ENCODE data around the gene SUPT16H.

The SUPT16H gene

DNA sequence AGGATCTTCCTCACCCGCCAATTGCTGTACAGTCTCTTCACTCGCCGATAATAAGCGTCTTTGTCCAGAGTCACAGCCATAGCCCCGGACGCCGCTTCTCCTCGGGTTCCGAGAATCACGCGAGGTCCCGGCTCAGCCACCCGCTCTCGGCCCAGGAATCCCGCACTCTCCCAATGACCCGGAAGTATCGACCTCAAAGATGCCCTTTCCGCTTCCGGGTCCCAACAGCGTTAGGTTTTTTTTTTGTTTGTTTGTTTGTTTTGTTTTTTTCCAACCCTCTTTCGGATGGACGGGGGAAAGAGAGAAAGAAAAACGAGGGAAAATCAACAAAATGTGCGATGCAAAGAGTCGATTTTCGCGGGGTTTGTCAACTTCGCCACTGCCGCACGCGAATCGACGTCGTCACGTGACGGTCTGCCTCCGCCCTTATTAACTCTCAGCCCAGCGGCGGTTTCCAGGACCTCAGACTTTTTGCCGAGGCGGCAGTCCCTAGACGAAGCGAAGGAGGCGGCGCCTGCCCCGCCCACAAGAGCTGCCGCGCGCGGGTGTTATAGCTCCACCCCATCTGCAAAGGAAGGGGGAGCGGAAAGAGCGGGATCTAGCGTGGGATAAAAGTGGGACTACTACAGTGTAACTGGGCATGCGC, at the start of gene SUPT16H:
SUPT16H (minus strand) TSS at position 172 of the 646 bp plus-strand sequence; CDS start at position 80, 92 bp downstream.
- ChIA-PET POLR2A (interaction anchor here (0.6 to 1.2 kb wide), 3 partner anchors 12 to 1012 kb away, joined by 3 read pairs; partner anchors contain the start of gene METTL3), CTCF (no interaction called here)
- H3K4me3 ChIP-seq (ENCODE audit: low read depth, low read length) = peak within 1 kb of the TSS; percentile 92
- peak; percentile 83 for DNase-seq (ENCODE audit: low read depth, low spot score)
- TF ChIP-seq, protein P1, sequence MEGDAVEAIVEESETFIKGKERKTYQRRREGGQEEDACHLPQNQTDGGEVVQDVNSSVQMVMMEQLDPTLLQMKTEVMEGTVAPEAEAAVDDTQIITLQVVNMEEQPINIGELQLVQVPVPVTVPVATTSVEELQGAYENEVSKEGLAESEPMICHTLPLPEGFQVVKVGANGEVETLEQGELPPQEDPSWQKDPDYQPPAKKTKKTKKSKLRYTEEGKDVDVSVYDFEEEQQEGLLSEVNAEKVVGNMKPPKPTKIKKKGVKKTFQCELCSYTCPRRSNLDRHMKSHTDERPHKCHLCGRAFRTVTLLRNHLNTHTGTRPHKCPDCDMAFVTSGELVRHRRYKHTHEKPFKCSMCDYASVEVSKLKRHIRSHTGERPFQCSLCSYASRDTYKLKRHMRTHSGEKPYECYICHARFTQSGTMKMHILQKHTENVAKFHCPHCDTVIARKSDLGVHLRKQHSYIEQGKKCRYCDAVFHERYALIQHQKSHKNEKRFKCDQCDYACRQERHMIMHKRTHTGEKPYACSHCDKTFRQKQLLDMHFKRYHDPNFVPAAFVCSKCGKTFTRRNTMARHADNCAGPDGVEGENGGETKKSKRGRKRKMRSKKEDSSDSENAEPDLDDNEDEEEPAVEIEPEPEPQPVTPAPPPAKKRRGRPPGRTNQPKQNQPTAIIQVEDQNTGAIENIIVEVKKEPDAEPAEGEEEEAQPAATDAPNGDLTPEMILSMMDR (IDR thresholded peaks at IDR 0.05; ENCODE audit: insufficient read depth, low read length, missing control alignments) = no peak

DNA sequence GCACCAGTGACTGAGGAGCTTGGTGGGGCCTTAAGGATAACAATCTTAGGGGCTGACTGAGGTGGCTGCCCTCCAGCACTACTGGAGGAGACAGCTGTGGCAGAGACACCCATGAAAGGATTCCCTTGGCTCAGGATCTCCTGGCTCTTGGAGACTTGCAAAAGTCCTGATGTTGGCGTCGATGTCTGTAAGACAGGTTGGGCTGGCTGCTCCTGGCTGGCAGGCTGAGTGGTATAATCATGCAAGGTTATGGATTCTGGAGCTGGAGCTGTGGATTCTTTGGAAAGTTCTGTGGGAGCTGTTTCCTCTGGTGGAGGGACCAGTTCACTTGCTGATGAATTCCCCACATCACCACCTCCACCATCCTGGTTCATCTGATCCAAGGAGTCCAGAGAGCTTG, 47.3 kb upstream of the SUPT16H start:
- CTCF ChIA-PET = interaction anchor here (1.4 to 2.6 kb wide), 3 partner anchors 25 to 126 kb away, joined by 3 to 10 read pairs (median 5); partner anchors contain the start of gene CHD8
- H3K4me3 ChIP-seq (ENCODE audit: low read depth, low read length) = no peak overlapping the region
- POLR2A ChIA-PET = interaction anchor here (0.5 kb wide), 1 partner anchor 12 kb away, joined by 3 read pairs; no protein-coding TSS in a partner anchor
- no peak for DNase-seq (ENCODE audit: low read depth, low spot score)
- TF ChIP-seq, protein P1 (IDR thresholded peaks at IDR 0.05; ENCODE audit: insufficient read depth, low read length, missing control alignments) = no peak

DNA sequence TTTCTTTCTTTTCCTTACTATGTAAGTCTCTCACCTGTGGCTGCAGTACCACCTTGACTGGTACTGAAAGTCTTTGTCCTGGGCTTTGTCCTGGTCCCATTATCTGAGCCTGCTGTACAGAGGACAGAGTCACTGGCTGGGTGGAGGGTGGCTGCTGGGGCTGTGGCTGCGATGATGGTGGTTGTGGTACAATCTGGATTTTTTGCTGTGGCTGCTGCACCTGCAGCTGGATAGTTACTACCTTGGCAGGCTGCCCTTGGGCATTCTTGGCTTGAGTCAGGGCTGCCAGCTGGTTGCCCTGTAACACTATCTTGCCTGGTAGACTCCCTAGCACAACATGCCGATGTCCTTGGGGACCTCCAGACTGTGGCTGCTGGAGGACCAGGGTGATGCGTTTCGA, 45.1 kb upstream of the SUPT16H start:
- ChIA-PET CTCF (interaction anchor here (2.6 kb wide), 1 partner anchor 27 kb away, joined by 10 read pairs; the partner anchor contains the start of gene CHD8), POLR2A (no interaction called here)
- DNase-seq (ENCODE audit: low read depth, low spot score) = no peak
- TF ChIP-seq, protein P1 (IDR thresholded peaks at IDR 0.05; ENCODE audit: insufficient read depth, low read length, missing control alignments) = no peak
- no peak overlapping the region for H3K4me3 ChIP-seq (ENCODE audit: low read depth, low read length)

DNA sequence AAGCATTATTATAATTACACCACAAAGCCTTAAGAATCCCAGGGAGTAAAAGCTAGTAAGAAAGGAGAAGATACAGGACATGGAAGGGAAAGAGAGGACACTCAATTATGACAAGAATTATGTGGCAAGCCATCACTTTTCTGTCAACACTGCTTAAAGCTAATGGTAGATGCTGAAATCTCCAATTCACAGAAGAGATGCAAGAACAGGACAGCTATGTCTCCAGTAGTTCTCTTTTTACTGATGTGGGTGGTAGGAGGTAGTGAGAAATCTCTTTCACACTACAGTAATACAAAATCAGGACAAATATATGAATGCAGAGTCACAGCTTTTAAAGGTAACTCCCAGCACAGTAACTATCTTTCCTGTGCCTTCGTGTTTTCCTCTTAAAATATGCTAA, 42.9 kb upstream of the SUPT16H start:
- DNase-seq (ENCODE audit: low read depth, low spot score) = no peak
- ChIA-PET POLR2A (no interaction called here), CTCF (no interaction called here)
- TF ChIP-seq, protein P1 (IDR thresholded peaks at IDR 0.05; ENCODE audit: insufficient read depth, low read length, missing control alignments) = no peak
- no peak overlapping the region for H3K4me3 ChIP-seq (ENCODE audit: low read depth, low read length)

DNA sequence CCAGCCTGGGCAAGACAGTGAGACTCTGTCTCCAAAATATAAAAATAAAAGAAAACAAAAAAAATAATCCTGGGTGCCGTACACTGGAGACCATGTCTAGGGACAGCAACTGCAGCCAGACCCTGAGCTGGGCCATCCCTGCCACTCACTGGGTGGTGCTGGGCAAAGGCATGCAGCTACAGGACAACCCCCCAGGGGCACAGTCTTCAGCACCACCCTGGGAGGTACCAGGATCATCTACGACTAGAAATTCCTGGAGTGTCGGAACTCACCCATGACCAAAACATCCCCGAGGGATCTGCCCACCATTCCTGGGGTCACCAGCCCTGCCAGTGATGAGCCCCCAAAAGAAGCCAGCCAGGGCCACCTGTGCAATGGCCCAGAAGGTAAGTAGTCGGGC, 35.7 kb upstream of the SUPT16H start:
- H3K4me3 ChIP-seq (ENCODE audit: low read depth, low read length) = no peak overlapping the region
- ChIA-PET POLR2A (no interaction called here), CTCF (no interaction called here)
- no peak for DNase-seq (ENCODE audit: low read depth, low spot score)
- TF ChIP-seq, protein P1 (IDR thresholded peaks at IDR 0.05; ENCODE audit: insufficient read depth, low read length, missing control alignments) = no peak

DNA sequence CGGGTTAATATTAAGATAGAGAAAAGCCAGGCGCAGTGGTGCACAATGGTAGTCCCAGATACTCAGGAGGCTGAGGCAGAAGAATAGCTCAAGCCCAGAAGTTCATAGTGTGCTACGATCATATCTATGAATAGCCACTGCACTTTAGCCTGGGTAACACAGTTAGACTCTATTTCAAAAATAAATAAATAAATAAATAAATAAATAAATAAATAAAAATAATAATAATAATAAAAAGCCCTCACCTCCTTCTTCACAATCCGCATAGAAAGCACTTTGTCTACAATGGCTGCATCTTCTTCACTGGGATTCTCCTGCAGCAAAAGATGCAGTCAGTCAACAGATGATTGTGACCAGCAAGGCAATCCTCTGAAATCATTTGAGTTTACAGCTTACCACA, 31.5 kb upstream of the SUPT16H start:
- ChIA-PET POLR2A (no interaction called here), CTCF (interaction anchor here (1.4 kb wide), 1 partner anchor 141 kb away, joined by 3 read pairs; no protein-coding TSS in a partner anchor)
- no peak for DNase-seq (ENCODE audit: low read depth, low spot score)
- no peak overlapping the region for H3K4me3 ChIP-seq (ENCODE audit: low read depth, low read length)
- TF ChIP-seq, protein P1 (IDR thresholded peaks at IDR 0.05; ENCODE audit: insufficient read depth, low read length, missing control alignments) = no peak

Data from AG04449 (cell line).